OCI-LY7 (cell line): ENCODE measurements around the gene FOXJ3.

Experiments
- EZH2phosphoT487 ChIP-seq: fragments of 200-600 bp; sonication (generic); IDR thresholded peaks from 2 replicates; pipeline ENCODE4 v1.6.1; 2018; ENCODE audit warnings: low read depth, borderline replicate concordance, mild to moderate bottlenecking, mixed run types, antibody characterized with exemption, low read length, moderate library complexity, mixed read lengths
- TF ChIP-seq, protein P1 (sequence below): fragments of 200-600 bp; sonication (generic); conservative IDR thresholded peaks from 2 replicates; pipeline ENCODE4 v1.5.1; 2014; ENCODE audit warnings: mild to moderate bottlenecking, antibody characterized with exemption, low read length, moderate library complexity, mixed read lengths

DNA sequence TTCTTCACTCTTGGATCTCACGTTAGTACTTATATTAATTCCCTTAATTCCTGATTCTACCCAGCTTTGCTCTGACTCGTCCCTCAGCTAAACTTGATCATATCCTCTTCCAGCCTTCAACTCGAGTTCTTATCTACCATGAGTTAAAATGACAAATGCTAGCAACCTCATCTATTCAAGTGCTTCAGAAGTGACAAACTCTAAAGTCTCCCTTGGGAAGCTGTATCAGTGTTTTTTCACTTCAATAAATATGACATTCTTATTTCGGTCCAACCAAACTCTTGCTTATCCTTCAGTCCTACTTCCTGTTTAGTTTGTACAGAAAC is 75.3 kb downstream of the FOXJ3 start:
- TF ChIP-seq, protein P1, sequence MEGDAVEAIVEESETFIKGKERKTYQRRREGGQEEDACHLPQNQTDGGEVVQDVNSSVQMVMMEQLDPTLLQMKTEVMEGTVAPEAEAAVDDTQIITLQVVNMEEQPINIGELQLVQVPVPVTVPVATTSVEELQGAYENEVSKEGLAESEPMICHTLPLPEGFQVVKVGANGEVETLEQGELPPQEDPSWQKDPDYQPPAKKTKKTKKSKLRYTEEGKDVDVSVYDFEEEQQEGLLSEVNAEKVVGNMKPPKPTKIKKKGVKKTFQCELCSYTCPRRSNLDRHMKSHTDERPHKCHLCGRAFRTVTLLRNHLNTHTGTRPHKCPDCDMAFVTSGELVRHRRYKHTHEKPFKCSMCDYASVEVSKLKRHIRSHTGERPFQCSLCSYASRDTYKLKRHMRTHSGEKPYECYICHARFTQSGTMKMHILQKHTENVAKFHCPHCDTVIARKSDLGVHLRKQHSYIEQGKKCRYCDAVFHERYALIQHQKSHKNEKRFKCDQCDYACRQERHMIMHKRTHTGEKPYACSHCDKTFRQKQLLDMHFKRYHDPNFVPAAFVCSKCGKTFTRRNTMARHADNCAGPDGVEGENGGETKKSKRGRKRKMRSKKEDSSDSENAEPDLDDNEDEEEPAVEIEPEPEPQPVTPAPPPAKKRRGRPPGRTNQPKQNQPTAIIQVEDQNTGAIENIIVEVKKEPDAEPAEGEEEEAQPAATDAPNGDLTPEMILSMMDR: no peak
- TF ChIP-seq EZH2phosphoT487: no peak
